CD14-positive monocyte (primary cell): ENCODE measurements around the gene RGCC. TPM values are rescaled to one million over a fixed set of nuclear protein-coding genes. Genes with fewer than 3 reads are reported as not detected.

ENCODE experiments used
- DNase-seq, 3 donors: peaks; one replicate each; pipeline ENCODE4 v3.0.0-alpha.2; 2011 to 2022
- H2AFZ ChIP-seq: 2 replicates; pipeline ENCODE4 v1.6.0; 2012; ENCODE audit warnings: mild to moderate bottlenecking, low read depth, low read length, inconsistent platforms; ENCODE audit not compliant: insufficient read depth, poor library complexity, severe bottlenecking
- H3K27ac ChIP-seq, 2 donors: 1 replicate in 1 of 2; 2 replicates in 1 of 2; pipeline ENCODE4 v1.5.1; 2012 to 2013; ENCODE audit warnings: low read length in 2 of 2, control low read depth in 1 of 2, inconsistent platforms in 1 of 2, low read depth in 1 of 2, mild to moderate bottlenecking in 1 of 2
- H3K27me3 ChIP-seq, 2 donors: one replicate each; pipeline versions ENCODE4 v1.6.0 to v1.6.1; 2011 to 2013; ENCODE audit warnings: low read length in 2 of 2; ENCODE audit not compliant: control insufficient read depth in 2 of 2, insufficient read depth in 2 of 2
- H3K36me3 ChIP-seq, 2 donors: replicated peaks in 1 of 2; 1 replicate in 1 of 2; 2 replicates in 1 of 2; pipeline versions ENCODE4 v1.5.1 to v1.6.1; 2012 to 2013; ENCODE audit warnings: low read length in 2 of 2, control low read depth in 1 of 2, inconsistent platforms in 1 of 2, mild to moderate bottlenecking in 1 of 2; ENCODE audit not compliant: insufficient read depth in 2 of 2, control insufficient read depth in 1 of 2
- H3K4me1 ChIP-seq, 2 donors: 1 replicate in 1 of 2; 2 replicates in 1 of 2; pipeline versions ENCODE4 v1.5.1 to v1.6.1; 2012 to 2013; ENCODE audit warnings: low read length in 2 of 2, control low read depth in 1 of 2, inconsistent platforms in 1 of 2, mild to moderate bottlenecking in 1 of 2, moderate library complexity in 1 of 2; ENCODE audit not compliant: insufficient read depth in 2 of 2, control insufficient read depth in 1 of 2
- H3K4me2 ChIP-seq: replicated peaks from 2 replicates; pipeline ENCODE3; 2012; ENCODE audit warnings: low read length, moderate library complexity, mild to moderate bottlenecking; ENCODE audit not compliant: poor library complexity, severe bottlenecking; ENCODE audit errors: extremely low read depth
- H3K4me3 ChIP-seq, 3 experiments: fragments of 200-600 bp in 1 of 3; sonication (generic) in 1 of 3; replicated peaks in 1 of 3; 1 replicate in 2 of 3; 2 replicates in 1 of 3; pipeline ENCODE4 v1.5.1; 2011 to 2013; ENCODE audit warnings: low read length in 3 of 3, mild to moderate bottlenecking in 3 of 3, control low read depth in 2 of 3, low read depth in 2 of 3, inconsistent platforms in 1 of 3, moderate library complexity in 1 of 3
- H3K79me2 ChIP-seq: 2 replicates; pipeline ENCODE4 v1.6.0; 2012; ENCODE audit warnings: mild to moderate bottlenecking, control low read depth, inconsistent platforms, low read length, moderate library complexity; ENCODE audit not compliant: insufficient read depth
- H3K9ac ChIP-seq: 2 replicates; pipeline ENCODE4 v1.6.0; 2017; ENCODE audit warnings: low read length, mild to moderate bottlenecking; ENCODE audit not compliant: insufficient read depth, poor library complexity, severe bottlenecking
- H3K9me3 ChIP-seq, 2 donors: replicated peaks in 1 of 2; 1 replicate in 1 of 2; 2 replicates in 1 of 2; pipeline versions ENCODE4 v1.5.1 to v1.6.1; 2012 to 2013; ENCODE audit warnings: low read length in 2 of 2, control low read depth in 1 of 2; ENCODE audit not compliant: control insufficient read depth in 1 of 2, insufficient read depth in 1 of 2
- H4K20me1 ChIP-seq: 2 replicates; pipeline ENCODE4 v1.6.0; 2012; ENCODE audit warnings: mild to moderate bottlenecking, low read length, control low read depth, moderate library complexity; ENCODE audit not compliant: insufficient read depth
- H3K27ac Mint-ChIP-seq, 7 donors: one replicate each; pipeline ENCODE4 v1.8.0; 2020; ENCODE audit warnings: mild to moderate bottlenecking in 7 of 7, mixed read lengths in 7 of 7, moderate library complexity in 6 of 7, inconsistent platforms in 2 of 7
- H3K27me3 Mint-ChIP-seq, 3 donors: one replicate each; pipeline ENCODE4 v1.8.0; 2021 to 2022; ENCODE audit warnings: low read depth in 3 of 3, mild to moderate bottlenecking in 3 of 3, mixed read lengths in 3 of 3, moderate library complexity in 3 of 3, inconsistent platforms in 1 of 3
- H3K36me3 Mint-ChIP-seq, 2 donors: one replicate each; pipeline ENCODE4 v1.8.0; 2020; ENCODE audit warnings: mixed read lengths in 2 of 2, inconsistent platforms in 1 of 2, mild to moderate bottlenecking in 1 of 2
- H3K4me1 Mint-ChIP-seq: one replicate; pipeline ENCODE4 v1.8.0; 2020; ENCODE audit warnings: mild to moderate bottlenecking, mixed read lengths
- H3K4me3 Mint-ChIP-seq, 2 donors: one replicate each; pipeline ENCODE4 v1.8.0; 2020; ENCODE audit warnings: mild to moderate bottlenecking in 2 of 2, mixed read lengths in 2 of 2, moderate library complexity in 1 of 2
- H3K9me3 Mint-ChIP-seq, 7 donors: one replicate each; pipeline ENCODE4 v1.8.0; 2020 to 2022; ENCODE audit warnings: mixed read lengths in 7 of 7, mild to moderate bottlenecking in 6 of 7, moderate library complexity in 6 of 7, inconsistent platforms in 2 of 7
- WGBS: methylation state at CpG from one replicate; pipeline ENCODE4 v1.1.5; 2013; ENCODE audit warnings: missing lambda C conversion rate; ENCODE audit not compliant: insufficient coverage; 5-methylcytosine and 5-hydroxymethylcytosine counted together
- intact Hi-C, 2 donors: fragments of 100-400 bp; cut with micrococcal nuclease; formaldehyde crosslinking; loops; one replicate each; pipeline versions ENCODE4 v1.15.0 to v1.15.1; 2023
- polyA plus RNA-seq, 3 donors: library from polyadenylated mRNA; depleted of rRNA in 1 of 3; unstranded in 2 of 3; stranded (reverse) in 1 of 3; fragments of 300-500 nt in 2 of 3; fragments of >200 nt in 1 of 3; fragmentation: Illumina TruSeq in 2 of 3; gene quantifications; 1 replicate in 2 of 3; 2 replicates in 1 of 3; pipeline ENCODE4 v1.2.3, GENCODE V29; 2012 to 2021
- TF ChIP-seq, protein P1 (sequence below): fragments of 200-600 bp; IDR thresholded peaks from one replicate; pipeline ENCODE4 v1.8.0; 2022; ENCODE audit warnings: antibody characterized with exemption, mild to moderate bottlenecking

RGCC gene
- polyA plus RNA-seq, 3 donors = 4.3 to 49.5 (median 26.0) TPM

DNA sequence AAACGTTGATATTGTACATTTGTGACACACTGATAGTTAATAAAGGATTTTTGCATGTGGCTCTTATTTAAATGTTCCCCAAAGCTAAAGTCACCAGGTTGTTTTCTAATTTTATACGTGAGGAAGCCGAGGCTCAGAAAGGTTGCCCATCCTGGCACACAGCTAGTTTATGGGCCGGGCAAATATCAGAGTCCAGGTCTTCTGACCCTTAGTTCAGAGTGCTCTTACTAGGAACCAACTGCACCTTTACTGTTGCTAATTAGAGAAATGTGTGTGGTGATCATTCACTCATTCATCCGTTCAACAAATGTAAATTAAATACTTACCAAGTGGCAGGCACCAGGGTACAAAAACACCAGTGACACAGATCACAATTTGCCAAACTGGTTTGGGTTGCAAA lies 46.3 kb upstream of the RGCC start:
- intact Hi-C loops = no loop called here
- H3K9me3 ChIP-seq = no peaks in the 10 kb centered on the region
- no peak overlapping the region for H3K4me3 Mint-ChIP-seq
- H3K4me2 ChIP-seq = no peak overlapping the region
- H3K27me3 Mint-ChIP-seq = no peaks in the 10 kb centered on the region
- H3K36me3 ChIP-seq = no peaks in the 10 kb centered on the region
- 90% methylated on average over 3 of the region's 5 CpGs for WGBS
- peaks cover 0 to 4% (median 1%) of the 10 kb centered on the region in 7 donors for H3K9me3 Mint-ChIP-seq
- H3K4me3 ChIP-seq = no peak overlapping the region
- no peak for DNase-seq
- H3K27ac ChIP-seq = no peak overlapping the region
- H3K4me1 Mint-ChIP-seq = no peaks in the 10 kb centered on the region
- no peak overlapping the region for H3K27ac Mint-ChIP-seq
- no peaks in the 10 kb centered on the region for H3K36me3 Mint-ChIP-seq
- no peaks in the 10 kb centered on the region for H3K4me1 ChIP-seq
- H4K20me1 ChIP-seq = no peaks in the 10 kb centered on the region
- TF ChIP-seq, protein P1, sequence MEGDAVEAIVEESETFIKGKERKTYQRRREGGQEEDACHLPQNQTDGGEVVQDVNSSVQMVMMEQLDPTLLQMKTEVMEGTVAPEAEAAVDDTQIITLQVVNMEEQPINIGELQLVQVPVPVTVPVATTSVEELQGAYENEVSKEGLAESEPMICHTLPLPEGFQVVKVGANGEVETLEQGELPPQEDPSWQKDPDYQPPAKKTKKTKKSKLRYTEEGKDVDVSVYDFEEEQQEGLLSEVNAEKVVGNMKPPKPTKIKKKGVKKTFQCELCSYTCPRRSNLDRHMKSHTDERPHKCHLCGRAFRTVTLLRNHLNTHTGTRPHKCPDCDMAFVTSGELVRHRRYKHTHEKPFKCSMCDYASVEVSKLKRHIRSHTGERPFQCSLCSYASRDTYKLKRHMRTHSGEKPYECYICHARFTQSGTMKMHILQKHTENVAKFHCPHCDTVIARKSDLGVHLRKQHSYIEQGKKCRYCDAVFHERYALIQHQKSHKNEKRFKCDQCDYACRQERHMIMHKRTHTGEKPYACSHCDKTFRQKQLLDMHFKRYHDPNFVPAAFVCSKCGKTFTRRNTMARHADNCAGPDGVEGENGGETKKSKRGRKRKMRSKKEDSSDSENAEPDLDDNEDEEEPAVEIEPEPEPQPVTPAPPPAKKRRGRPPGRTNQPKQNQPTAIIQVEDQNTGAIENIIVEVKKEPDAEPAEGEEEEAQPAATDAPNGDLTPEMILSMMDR = no peak
- no peaks in the 10 kb centered on the region for H3K79me2 ChIP-seq
- no peak overlapping the region for H2AFZ ChIP-seq
- no peak overlapping the region for H3K9ac ChIP-seq
- no peaks in the 10 kb centered on the region for H3K27me3 ChIP-seq

DNA sequence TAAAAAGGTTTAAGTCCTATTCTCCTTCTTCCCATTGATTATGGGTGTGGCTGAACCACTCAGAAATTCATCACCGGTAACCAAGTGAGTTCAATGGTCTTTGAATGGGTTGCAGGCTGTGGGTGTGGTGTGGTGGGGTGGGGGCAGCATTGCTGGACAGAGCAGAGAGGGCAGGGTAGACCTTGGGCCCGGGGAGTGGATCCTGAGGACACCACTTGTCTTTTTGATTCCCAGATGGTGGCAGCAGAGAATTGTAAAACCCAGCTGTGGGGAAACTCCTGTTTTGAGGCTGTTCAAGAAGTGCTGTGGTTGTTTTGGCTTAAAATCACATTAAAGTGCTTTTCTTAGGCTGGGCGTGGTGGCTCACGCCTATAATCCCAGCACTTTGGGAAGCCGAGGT lies 45.8 kb upstream of the RGCC start:
- Histone ChIP-seq H3K9me3 (no peaks in the 10 kb centered on the region), H3K36me3 (no peaks in the 10 kb centered on the region), H3K9ac (no peak overlapping the region), H3K4me1 (no peaks in the 10 kb centered on the region), H2AFZ (no peak overlapping the region), H3K4me3 (no peak overlapping the region), H3K27ac (no peak overlapping the region), H3K27me3 (no peaks in the 10 kb centered on the region), H3K4me2 (no peak overlapping the region), H3K79me2 (no peaks in the 10 kb centered on the region), H4K20me1 (no peaks in the 10 kb centered on the region)
- Mint-ChIP-seq H3K27ac (no peak overlapping the region), H3K27me3 (no peaks in the 10 kb centered on the region), H3K4me3 (no peak overlapping the region), H3K4me1 (no peaks in the 10 kb centered on the region), H3K9me3 (peaks cover 0 to 4% (median 1%) of the 10 kb centered on the region in 7 donors), H3K36me3 (no peaks in the 10 kb centered on the region)
- DNase-seq = peak in 2 of 3 donors; percentile 9 to 29
- intact Hi-C loops = no loop called here
- TF ChIP-seq, protein P1 = no peak
- WGBS = 50% methylated on average over 1 of the region's 5 CpGs
